Measurements from ENCODE around the gene TENM3. TPM values are rescaled to one million over a fixed set of nuclear protein-coding genes. Genes with fewer than 3 reads are reported as not detected.

TENM3 gene
- total RNA-seq, 1 experiment from 2014 or later = 71.0 TPM

GRCh38 chr4:182338746-182339145, 95.5 kb downstream of the TENM3 start:
- ChIA-PET CTCF (no interaction called here), POLR2A (no interaction called here)
- ATAC-seq (no peak), DNase-seq (ENCODE audit: low spot score) (no peak)
- Mint-ChIP-seq H3K27ac (no peak overlapping the region), H3K36me3 (peaks cover 11% of the 10 kb centered on the region; the same call in 1 of the 2 replicates), H3K9me3 (peaks cover 12% of the 10 kb centered on the region), H3K4me3 (no peak overlapping the region), H3K4me1 (peaks cover 27% of the 10 kb centered on the region), H3K27me3 (ENCODE audit: low read depth) (no peaks in the 10 kb centered on the region)
- TF ChIP-seq ESRRA (CRISPR knock-in tag; IDR thresholded peaks at IDR 0.05; ENCODE audit: borderline replicate concordance) (no peak), E2F5 (CRISPR knock-in tag; IDR thresholded peaks at IDR 0.05) (no peak), ZNF416 (CRISPR knock-in tag; IDR thresholded peaks at IDR 0.05) (no peak), ZNF121 (CRISPR knock-in tag; IDR thresholded peaks at IDR 0.05) (no peak), GRHL2 (CRISPR knock-in tag; IDR thresholded peaks at IDR 0.05; ENCODE audit: insufficient replicate concordance, severe bottlenecking) (no peak)

- peaks cover 11% of the 10 kb centered on the region; the same call in 1 of the 2 replicates for H3K36me3 Mint-ChIP-seq
- ChIA-PET POLR2A (no interaction called here), CTCF (no interaction called here)
- peaks cover 31% of the 10 kb centered on the region for H3K4me1 Mint-ChIP-seq
- peak; percentile 20 for DNase-seq (ENCODE audit: low spot score)
- peaks cover 12% of the 10 kb centered on the region for H3K9me3 Mint-ChIP-seq
- no peak overlapping the region; the same call in 1 of the 2 replicates for H3K27ac Mint-ChIP-seq
- H3K27me3 Mint-ChIP-seq (ENCODE audit: low read depth) = no peaks in the 10 kb centered on the region
- ATAC-seq = peak; percentile 89
- H3K4me3 Mint-ChIP-seq = no peak overlapping the region
- TF ChIP-seq ARID4B (CRISPR knock-in tag; IDR thresholded peaks at IDR 0.05; ENCODE audit: borderline replicate concordance) (no peak), ZNF263 (CRISPR knock-in tag; IDR thresholded peaks at IDR 0.05; ENCODE audit: low read depth) (no peak), SOX15 (CRISPR knock-in tag; IDR thresholded peaks at IDR 0.05) (no peak), ZNF396 (CRISPR knock-in tag; IDR thresholded peaks at IDR 0.05; ENCODE audit: borderline replicate concordance) (no peak), CREB1 (CRISPR knock-in tag; IDR thresholded peaks at IDR 0.05) (no peak), ZNF671 (CRISPR knock-in tag; IDR thresholded peaks at IDR 0.05) (no peak), ZNF317 (CRISPR knock-in tag; IDR thresholded peaks at IDR 0.05; ENCODE audit: borderline replicate concordance, low read depth) (no peak), GABPB1 (CRISPR knock-in tag; IDR thresholded peaks at IDR 0.05) (no peak), ZSCAN18 (CRISPR knock-in tag; IDR thresholded peaks at IDR 0.05) (no peak), ATF6 (CRISPR knock-in tag; IDR thresholded peaks at IDR 0.05) (no peak), FOXP1 (CRISPR knock-in tag; IDR thresholded peaks at IDR 0.05; ENCODE audit: borderline replicate concordance) (no peak), AFF4 (CRISPR knock-in tag; IDR thresholded peaks at IDR 0.05; ENCODE audit: borderline replicate concordance) (no peak), ZMAT4 (CRISPR knock-in tag; IDR thresholded peaks at IDR 0.05) (no peak), JAZF1 (CRISPR knock-in tag; IDR thresholded peaks at IDR 0.05) (no peak), NR2C2 (CRISPR knock-in tag; IDR thresholded peaks at IDR 0.05) (no peak)
These were observed 96.0 kb downstream of the TENM3 start for GRCh38 chr4:182339221-182339641.
